Loucy (cell line): Measurements from ENCODE around the gene APBB2.

ENCODE experiments used
- H2AFZ ChIP-seq: fragments of 200-600 bp; sonication (generic); 2 replicates; pipeline ENCODE4 v1.6.0; 2016; ENCODE audit warnings: antibody characterized with exemption, mild to moderate bottlenecking, low read length, moderate library complexity
- H3F3A ChIP-seq: fragments of 200-600 bp; 2 replicates; pipeline ENCODE4 v1.6.0; 2016; ENCODE audit warnings: antibody characterized with exemption, low read depth, mild to moderate bottlenecking
- H3K27me3 ChIP-seq: fragments of 200-600 bp; sonication (generic); 2 replicates; pipeline ENCODE4 v1.6.1; 2014; ENCODE audit warnings: low read length, mild to moderate bottlenecking; ENCODE audit not compliant: insufficient read depth, poor library complexity, severe bottlenecking
- H3K36me3 ChIP-seq: fragments of 200-600 bp; sonication (generic); 2 replicates; pipeline ENCODE4 v1.6.1; 2016; ENCODE audit warnings: low read length; ENCODE audit not compliant: insufficient read depth
- H3K4me1 ChIP-seq: fragments of 200-600 bp; sonication (generic); 2 replicates; pipeline ENCODE4 v1.5.1; 2014; ENCODE audit warnings: low read length, mild to moderate bottlenecking; ENCODE audit not compliant: insufficient read depth, poor library complexity, severe bottlenecking
- H3K4me2 ChIP-seq: fragments of 200-600 bp; sonication (generic); 2 replicates; pipeline ENCODE4 v1.6.0; 2014; ENCODE audit warnings: antibody characterized with exemption, low read length, low read depth, mild to moderate bottlenecking; ENCODE audit not compliant: poor library complexity, severe bottlenecking
- H3K4me3 ChIP-seq: fragments of 200-600 bp; sonication (generic); 2 replicates; pipeline ENCODE4 v1.5.1; 2014; ENCODE audit warnings: low read length, mild to moderate bottlenecking, mixed read lengths; ENCODE audit not compliant: poor library complexity, severe bottlenecking
- H3K79me2 ChIP-seq: fragments of 200-600 bp; sonication (generic); 2 replicates; pipeline ENCODE4 v1.6.1; 2014; ENCODE audit warnings: low read length; ENCODE audit not compliant: insufficient read depth
- H3K9ac ChIP-seq: fragments of 200-600 bp; sonication (generic); 2 replicates; pipeline ENCODE4 v1.6.0; 2014; ENCODE audit warnings: mild to moderate bottlenecking, low read depth, low read length, moderate library complexity; ENCODE audit not compliant: poor library complexity, severe bottlenecking
- H3K9me2 ChIP-seq: fragments of 200-600 bp; sonication (generic); replicated peaks from 2 replicates; pipeline ENCODE4 v1.6.1; 2016; ENCODE audit warnings: low read depth, low read length, mixed read lengths
- H3K9me3 ChIP-seq: fragments of 200-600 bp; sonication (generic); 2 replicates; pipeline ENCODE4 v1.6.1; 2014; ENCODE audit warnings: mild to moderate bottlenecking, antibody characterized with exemption, low read length, low read depth; ENCODE audit not compliant: insufficient read depth
- H4K20me1 ChIP-seq: fragments of 200-600 bp; sonication (generic); 2 replicates; pipeline ENCODE4 v1.6.0; 2014; ENCODE audit warnings: antibody characterized with exemption, low read length, mild to moderate bottlenecking; ENCODE audit not compliant: insufficient read depth, poor library complexity, severe bottlenecking
- CTCF ChIP-seq: fragments of 200-600 bp; sonication (generic); conservative IDR thresholded peaks from 2 replicates; pipeline ENCODE4 v1.5.1; 2014; ENCODE audit warnings: mild to moderate bottlenecking, antibody characterized with exemption, low read length
- EZH2phosphoT487 ChIP-seq: fragments of 200-600 bp; IDR thresholded peaks from 2 replicates; pipeline ENCODE4 v1.6.1; 2018; ENCODE audit warnings: antibody characterized with exemption, mild to moderate bottlenecking, moderate library complexity, borderline replicate concordance

The APBB2 gene

GRCh38 chr4:40833212-40833611 is 381.1 kb downstream of the APBB2 start:
- Histone ChIP-seq H3F3A (no peaks in the 10 kb centered on the region), H3K9me2 (no peaks in the 10 kb centered on the region), H3K9ac (no peak overlapping the region), H3K4me3 (no peak overlapping the region), H4K20me1 (no peaks in the 10 kb centered on the region), H3K79me2 (no peaks in the 10 kb centered on the region), H3K4me2 (no peak overlapping the region), H3K4me1 (no peaks in the 10 kb centered on the region), H2AFZ (no peak overlapping the region), H3K9me3 (no peaks in the 10 kb centered on the region), H3K27me3 (no peaks in the 10 kb centered on the region), H3K36me3 (no peaks in the 10 kb centered on the region)
- TF ChIP-seq CTCF (no peak), EZH2phosphoT487 (no peak)

- Histone ChIP-seq H3K9ac (no peak overlapping the region), H4K20me1 (no peaks in the 10 kb centered on the region), H3K4me3 (no peak overlapping the region), H3K4me1 (no peaks in the 10 kb centered on the region), H3K36me3 (no peaks in the 10 kb centered on the region), H3F3A (no peaks in the 10 kb centered on the region), H2AFZ (no peak overlapping the region), H3K27me3 (no peaks in the 10 kb centered on the region), H3K79me2 (no peaks in the 10 kb centered on the region), H3K9me2 (no peaks in the 10 kb centered on the region), H3K4me2 (no peak overlapping the region), H3K9me3 (no peaks in the 10 kb centered on the region)
- TF ChIP-seq CTCF (no peak), EZH2phosphoT487 (no peak)
Observed at GRCh38 chr4:40832175-40832574, 382.2 kb downstream of the APBB2 start.

GRCh38 chr4:40831146-40831907 is 383.0 kb downstream of the APBB2 start:
- Histone ChIP-seq H3K79me2 (no peaks in the 10 kb centered on the region), H3F3A (no peaks in the 10 kb centered on the region), H3K27me3 (no peaks in the 10 kb centered on the region)

More at GRCh38 chr4:40831146-40831907, 383.0 kb downstream of the APBB2 start:
- Histone ChIP-seq H3K4me2 (no peak overlapping the region), H3K36me3 (no peaks in the 10 kb centered on the region), H3K9ac (no peak overlapping the region), H3K4me3 (no peak overlapping the region), H3K4me1 (no peaks in the 10 kb centered on the region), H3K9me3 (no peaks in the 10 kb centered on the region), H4K20me1 (no peaks in the 10 kb centered on the region), H3K9me2 (no peaks in the 10 kb centered on the region), H2AFZ (no peak overlapping the region)
- TF ChIP-seq EZH2phosphoT487 (no peak), CTCF (no peak)
